Activated CD4-positive, alpha-beta T cell treated with anti-CD3 and anti-CD28 coated beads, Interleukin-2, amount 50 U/mL, for 4 hours (primary cell): ENCODE results near the gene B4GALT7.

Experiments used
- DNase-seq, 2 experiments: peaks; one replicate each; pipeline ENCODE4 v3.0.0-alpha.2; 2020

Gene B4GALT7

GRCh38 chr5:177594071-177594470, 5.9 kb upstream of the B4GALT7 start:
- DNase-seq = no peak

DNA sequence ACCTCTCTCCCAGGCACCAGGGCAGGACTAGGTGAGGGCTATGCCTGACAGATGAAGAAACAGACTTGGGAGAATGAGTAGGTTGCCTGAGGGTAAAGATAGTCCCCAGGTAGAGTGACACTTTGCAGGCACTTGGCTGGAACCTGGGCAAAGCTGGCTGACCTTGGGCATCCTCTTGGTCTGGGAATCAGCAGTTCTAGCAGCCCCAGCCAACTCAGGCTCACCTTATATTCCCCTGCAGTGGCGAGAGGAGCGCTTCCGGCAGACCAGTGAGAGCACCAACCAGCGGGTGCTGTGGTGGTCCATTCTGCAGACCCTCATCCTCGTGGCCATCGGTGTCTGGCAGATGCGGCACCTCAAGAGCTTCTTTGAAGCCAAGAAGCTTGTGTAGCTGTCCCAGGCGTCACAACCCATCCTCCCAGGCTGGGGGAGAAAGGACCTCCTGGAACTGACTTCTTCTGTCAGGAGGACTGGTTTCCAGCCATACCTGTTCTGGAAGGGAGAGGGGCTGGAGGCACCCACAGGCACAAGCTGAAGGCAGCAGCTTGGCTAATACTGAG, 4.8 kb upstream of the B4GALT7 start:
- DNase-seq = no peak

DNA sequence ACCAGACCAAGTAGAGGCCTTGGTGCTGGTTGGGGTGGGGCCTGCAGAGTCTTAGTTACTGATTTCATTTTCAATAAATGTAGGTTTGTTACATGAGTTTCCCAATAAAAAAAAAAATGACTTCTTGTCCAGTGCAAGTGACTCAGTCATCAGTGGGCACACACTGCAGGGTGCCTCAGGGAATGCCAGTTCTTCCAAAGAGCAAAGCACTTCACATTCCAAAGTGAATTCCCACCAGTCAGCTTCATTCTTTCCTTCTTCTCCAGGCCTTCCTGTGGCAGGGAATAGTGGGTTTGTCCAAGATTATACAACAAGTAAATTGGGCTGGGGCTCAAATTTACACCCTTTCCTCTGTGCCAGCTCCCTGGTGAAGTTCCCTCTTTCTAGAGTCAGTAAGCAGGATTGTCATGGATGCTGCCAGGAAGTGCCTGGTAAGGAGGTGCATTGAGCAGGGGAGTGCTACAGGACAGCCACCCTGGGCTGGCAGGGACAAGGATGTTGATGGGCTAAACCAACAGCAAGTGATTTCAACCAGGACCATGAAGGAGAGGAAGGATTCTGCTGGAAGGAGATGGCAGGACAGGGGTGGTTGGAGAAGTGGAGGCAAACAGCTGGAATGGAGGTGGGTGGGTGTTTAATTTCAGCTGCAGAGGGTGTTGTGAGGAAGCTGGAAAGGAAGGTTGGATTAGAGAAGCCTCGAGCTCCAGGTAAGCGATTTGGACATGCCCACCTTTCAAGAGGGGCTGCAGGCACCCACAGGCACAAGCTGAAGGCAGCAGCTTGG, 3.7 kb upstream of the B4GALT7 start:
- no peak for DNase-seq

GRCh38 chr5:177596775-177597238, 3.1 kb upstream of the B4GALT7 start:
- DNase-seq = no peak

DNA sequence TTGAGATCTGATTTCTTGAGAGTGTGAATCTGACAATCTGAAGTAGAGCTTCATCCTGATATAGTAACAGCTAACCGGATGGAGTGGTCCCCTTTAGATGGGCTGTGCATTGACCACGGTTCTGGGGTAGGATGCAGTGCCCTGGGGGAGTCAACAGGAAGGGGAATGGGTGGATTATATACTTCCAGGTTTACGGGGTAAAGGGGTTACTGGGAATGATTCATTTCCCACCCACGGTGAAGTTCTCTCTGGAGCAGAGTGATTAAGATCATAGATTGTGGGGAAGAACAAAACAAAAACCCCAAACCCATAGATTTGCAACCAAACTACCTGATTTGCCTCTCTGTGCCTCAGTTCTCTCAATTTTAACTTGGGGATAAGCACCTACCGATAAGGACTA, 1.5 kb upstream of the B4GALT7 start:
- no peak for DNase-seq

GRCh38 chr5:177600508-177601018, 631 bp downstream of the B4GALT7 start:
- no peak for DNase-seq

DNA sequence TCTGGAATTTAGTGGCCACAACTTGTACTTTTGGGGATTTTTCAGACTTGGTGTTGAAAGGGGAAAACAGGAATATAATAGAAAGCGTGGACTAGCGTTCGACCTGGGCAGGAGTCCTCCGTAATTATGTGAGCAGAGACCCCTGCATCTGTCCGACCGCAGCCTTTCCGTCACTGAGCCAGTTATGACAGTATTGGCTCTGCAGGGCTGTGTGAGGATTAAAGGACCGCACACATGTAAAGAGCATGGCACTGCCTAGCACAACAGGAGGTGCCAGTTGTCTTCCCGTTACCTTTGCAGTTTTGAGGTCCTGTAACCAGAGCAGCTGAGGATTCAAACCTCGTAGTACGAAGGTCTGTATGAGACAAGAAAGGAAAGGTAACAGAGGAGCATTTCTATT, 1.2 kb downstream of the B4GALT7 start:
- DNase-seq = no peak

- DNase-seq = no peak
Observed at GRCh38 chr5:177601577-177602457, 1.9 kb downstream of the B4GALT7 start.

GRCh38 chr5:177602458-177602830, 2.5 kb downstream of the B4GALT7 start:
- no peak for DNase-seq

- DNase-seq = no peak
Observed at GRCh38 chr5:177603631-177604030, 3.7 kb downstream of the B4GALT7 start.

- no peak for DNase-seq
Observed at GRCh38 chr5:177604116-177604521, 4.2 kb downstream of the B4GALT7 start.

DNA sequence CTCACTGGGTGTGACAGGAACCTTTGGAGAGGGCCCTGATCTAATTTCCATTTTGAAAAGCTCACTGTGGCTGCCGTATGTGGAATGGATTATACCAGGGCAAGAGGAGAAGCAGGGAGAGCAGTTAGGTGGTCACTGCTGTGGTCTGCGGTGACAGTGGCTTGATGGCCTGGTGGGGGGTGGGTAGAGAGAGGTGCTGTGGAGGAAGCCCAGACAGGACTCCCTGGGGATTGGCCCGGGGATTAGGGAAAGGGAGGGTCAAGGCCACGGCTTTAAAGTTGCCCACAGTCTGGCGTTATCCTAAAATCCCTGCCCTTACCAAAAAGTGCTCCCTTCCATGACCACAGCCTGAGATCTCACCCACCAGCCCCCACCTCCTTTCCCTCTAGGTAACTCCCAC, 4.7 kb downstream of the B4GALT7 start:
- no peak for DNase-seq

GRCh38 chr5:177605078-177605477, 5.1 kb downstream of the B4GALT7 start:
- DNase-seq = no peak

DNA sequence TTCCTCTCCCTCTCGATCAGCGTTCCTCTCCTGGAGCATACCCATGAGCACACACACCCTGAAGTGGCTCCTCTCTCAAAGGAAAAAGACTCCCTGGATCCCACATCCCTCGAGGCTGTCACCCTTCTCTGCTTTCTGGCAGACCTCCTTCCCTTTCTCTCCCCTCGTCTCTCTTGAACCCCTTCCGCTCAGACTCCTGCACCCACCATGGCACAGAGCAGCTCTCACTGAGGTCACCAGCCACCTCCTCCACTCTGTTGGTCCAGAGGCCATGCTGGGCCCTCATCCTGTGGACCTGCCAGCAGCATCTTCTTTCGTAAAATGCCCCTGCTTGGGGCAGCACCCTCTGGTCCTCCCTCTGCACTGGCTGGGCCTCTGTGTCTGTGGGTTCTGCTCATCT, 5.7 kb downstream of the B4GALT7 start:
- no peak for DNase-seq

DNA sequence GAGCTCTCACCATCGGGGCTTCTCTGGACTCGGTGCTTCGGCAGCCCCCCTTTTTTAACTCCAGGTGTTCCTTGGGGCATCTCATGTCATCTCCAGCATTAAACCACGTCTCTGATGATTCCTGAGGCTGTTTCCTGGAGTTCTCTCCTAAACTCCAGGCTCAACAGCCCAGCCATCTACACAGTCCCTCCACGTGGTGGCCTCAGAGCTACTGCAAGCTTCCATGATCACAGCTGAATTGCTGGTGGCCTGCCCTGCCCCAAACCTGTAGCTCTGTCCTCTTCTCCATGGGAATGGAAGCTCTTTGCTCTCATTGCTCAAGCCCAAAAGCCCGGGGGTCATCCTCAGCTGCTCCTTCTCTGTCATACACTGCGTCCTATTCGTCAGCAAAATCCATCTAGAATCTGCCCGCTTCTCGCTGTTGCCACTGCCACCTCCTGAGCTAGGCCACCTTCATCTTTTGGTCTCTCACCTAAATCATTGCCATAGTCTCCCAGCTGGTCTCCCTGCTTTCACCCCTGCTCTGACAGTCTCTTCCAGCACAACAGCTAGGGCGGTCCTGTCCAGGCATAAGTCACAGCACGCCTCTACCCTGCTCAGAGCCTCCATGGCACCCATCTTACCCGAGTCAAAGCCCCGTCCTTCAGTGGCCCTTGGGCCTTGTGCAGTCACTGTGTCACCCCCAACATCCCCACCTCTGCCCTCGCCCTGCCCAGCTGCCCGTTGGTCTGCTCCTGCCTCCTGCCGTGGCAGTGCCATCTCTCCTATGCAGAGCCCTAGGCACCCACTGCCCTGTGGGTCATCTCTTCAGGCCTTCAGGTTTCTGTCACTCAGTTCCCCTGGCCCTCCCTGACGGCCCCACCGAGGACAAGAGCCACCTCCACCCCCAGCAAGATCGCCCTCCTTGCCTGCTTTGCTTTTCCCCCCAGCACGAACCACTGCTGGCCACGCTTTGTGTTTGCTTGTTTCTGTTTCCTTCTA, 6.4 kb downstream of the B4GALT7 start:
- no peak for DNase-seq

DNA sequence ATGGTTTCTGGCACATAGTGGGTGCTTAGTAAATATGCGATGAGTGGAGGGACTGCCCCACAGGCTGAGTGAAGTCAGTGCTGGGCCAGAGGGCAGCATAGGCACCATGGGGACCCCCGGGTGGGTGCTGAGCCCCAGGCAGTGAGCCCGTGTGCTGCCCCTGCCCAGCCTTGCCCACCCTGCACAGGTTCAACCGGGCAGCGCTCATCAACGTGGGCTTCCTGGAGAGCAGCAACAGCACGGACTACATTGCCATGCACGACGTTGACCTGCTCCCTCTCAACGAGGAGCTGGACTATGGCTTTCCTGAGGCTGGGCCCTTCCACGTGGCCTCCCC, 7.2 kb downstream of the B4GALT7 start:
- DNase-seq = no peak

- DNase-seq = peak; percentile 54 to 58
Observed at GRCh38 chr5:177607452-177608192, 7.7 kb downstream of the B4GALT7 start.

GRCh38 chr5:177608243-177609075, 8.5 kb downstream of the B4GALT7 start:
- DNase-seq = no peak

- no peak for DNase-seq
Observed at GRCh38 chr5:177609076-177610059, 9.4 kb downstream of the B4GALT7 start.
